PFSK-1 (cell line): ENCODE data around the gene RBMS3.

Source experiments
- FOXP2 ChIP-seq: optimal IDR thresholded peaks from 2 replicates; pipeline ENCODE3; 2011; ENCODE audit warnings: borderline replicate concordance, control low read depth, inconsistent platforms; ENCODE audit not compliant: insufficient read depth; ENCODE audit errors: extremely low read length, extremely low read depth
- POLR2AphosphoS5 ChIP-seq: IDR thresholded peaks from 2 replicates; pipeline ENCODE4 v1.6.1; 2012; ENCODE audit warnings: low read depth, mild to moderate bottlenecking, control low read depth, low read length, moderate library complexity
- SIN3A ChIP-seq: IDR thresholded peaks from 2 replicates; pipeline ENCODE4 v1.6.1; 2012; ENCODE audit warnings: mild to moderate bottlenecking, low read length, moderate library complexity, borderline replicate concordance; ENCODE audit not compliant: insufficient read depth
- TAF1 ChIP-seq: IDR thresholded peaks from 2 replicates; pipeline ENCODE4 v1.6.1; 2012; ENCODE audit warnings: low read length, control low read depth, borderline replicate concordance; ENCODE audit not compliant: insufficient read depth
- TF ChIP-seq, protein P1 (sequence below), 2 experiments: IDR thresholded peaks; 2 replicates each; pipeline versions ENCODE4 v1.6.1 to v1.8.0; 2011 to 2012; ENCODE audit warnings: low read depth in 2 of 2, low read length in 2 of 2, control low read depth in 1 of 2, inconsistent platforms in 1 of 2, mild to moderate bottlenecking in 1 of 2, moderate library complexity in 1 of 2; ENCODE audit not compliant: insufficient read depth in 1 of 2

The RBMS3 gene

DNA sequence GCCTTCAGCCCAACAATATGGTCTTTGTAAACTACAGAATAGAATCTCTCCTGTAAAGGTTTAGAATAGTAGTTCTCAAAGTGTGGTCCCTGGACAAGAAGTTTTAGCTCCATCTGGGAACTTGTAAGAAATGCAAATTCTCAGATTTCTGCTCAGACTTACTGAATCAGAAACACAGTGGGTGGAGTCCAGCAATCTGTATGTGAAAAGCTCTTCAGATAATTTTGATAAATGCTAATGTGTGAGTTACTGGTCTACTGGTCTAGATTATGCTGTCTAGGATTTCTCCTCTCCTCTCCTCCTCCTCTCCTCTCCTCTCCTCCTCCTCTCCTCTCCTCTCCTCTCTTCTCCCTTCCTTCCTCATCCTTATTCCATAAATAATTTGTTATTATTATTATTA lies 57.5 kb downstream of the RBMS3 start:
- TF ChIP-seq FOXP2 (no peak), SIN3A (no peak)

DNA sequence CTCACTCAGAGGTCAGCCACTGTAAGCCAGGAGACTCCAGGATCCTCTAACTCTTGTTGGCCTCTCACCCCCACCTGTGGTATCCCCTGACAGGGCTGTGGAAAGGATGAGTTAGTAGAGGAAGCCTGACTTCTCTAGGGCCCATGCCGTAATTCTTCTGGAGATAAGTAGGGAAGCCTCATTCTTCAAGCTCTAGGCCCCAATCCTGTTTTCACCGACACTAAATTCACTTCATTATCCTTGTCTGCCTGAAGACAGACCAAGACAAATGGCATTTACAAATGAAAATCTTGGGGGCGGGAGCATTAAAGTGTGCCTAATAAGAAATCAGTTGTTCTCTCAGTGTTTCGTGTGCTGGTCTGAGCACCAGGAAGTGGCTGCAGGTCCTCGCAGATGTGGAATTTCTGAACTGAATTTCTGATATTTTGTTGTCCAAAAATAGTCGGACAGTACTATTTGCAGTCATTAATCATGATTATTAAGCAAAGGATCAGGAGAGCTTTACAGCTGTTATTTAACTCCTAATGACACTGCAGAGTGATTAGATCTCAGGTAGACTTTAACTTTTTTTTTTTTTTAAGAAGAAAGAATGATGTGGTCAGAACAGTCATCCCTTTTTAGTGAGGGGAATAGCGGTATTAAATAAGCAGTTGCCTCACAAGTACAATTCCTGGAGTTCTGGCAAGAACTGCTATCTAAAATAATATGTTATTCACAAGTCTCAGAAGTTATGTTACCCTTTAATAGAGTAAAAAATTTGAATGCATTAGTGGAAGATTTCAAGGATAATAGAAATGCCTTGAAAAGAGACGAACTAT lies 58.4 kb downstream of the RBMS3 start:
- TF ChIP-seq SIN3A (no peak), TAF1 (no peak)
- TF ChIP-seq, protein P1, sequence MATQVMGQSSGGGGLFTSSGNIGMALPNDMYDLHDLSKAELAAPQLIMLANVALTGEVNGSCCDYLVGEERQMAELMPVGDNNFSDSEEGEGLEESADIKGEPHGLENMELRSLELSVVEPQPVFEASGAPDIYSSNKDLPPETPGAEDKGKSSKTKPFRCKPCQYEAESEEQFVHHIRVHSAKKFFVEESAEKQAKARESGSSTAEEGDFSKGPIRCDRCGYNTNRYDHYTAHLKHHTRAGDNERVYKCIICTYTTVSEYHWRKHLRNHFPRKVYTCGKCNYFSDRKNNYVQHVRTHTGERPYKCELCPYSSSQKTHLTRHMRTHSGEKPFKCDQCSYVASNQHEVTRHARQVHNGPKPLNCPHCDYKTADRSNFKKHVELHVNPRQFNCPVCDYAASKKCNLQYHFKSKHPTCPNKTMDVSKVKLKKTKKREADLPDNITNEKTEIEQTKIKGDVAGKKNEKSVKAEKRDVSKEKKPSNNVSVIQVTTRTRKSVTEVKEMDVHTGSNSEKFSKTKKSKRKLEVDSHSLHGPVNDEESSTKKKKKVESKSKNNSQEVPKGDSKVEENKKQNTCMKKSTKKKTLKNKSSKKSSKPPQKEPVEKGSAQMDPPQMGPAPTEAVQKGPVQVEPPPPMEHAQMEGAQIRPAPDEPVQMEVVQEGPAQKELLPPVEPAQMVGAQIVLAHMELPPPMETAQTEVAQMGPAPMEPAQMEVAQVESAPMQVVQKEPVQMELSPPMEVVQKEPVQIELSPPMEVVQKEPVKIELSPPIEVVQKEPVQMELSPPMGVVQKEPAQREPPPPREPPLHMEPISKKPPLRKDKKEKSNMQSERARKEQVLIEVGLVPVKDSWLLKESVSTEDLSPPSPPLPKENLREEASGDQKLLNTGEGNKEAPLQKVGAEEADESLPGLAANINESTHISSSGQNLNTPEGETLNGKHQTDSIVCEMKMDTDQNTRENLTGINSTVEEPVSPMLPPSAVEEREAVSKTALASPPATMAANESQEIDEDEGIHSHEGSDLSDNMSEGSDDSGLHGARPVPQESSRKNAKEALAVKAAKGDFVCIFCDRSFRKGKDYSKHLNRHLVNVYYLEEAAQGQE (IDR thresholded peaks at IDR 0.05; ENCODE audit: insufficient read depth in 1 of 2, low read depth in 2 of 2, low read length in 2 of 2), result no peak

GRCh38 chr3:29344154-29344553 lies 63.3 kb downstream of the RBMS3 start:
- no peak for TF ChIP-seq FOXP2
- TF ChIP-seq, protein P1 (IDR thresholded peaks at IDR 0.05; ENCODE audit: insufficient read depth in 1 of 2, low read depth in 2 of 2, low read length in 2 of 2), result no peak
- TF ChIP-seq SIN3A, result no peak
- TF ChIP-seq POLR2AphosphoS5, result no peak
- no peak for TF ChIP-seq TAF1

GRCh38 chr3:29344935-29345334 lies 64.1 kb downstream of the RBMS3 start:
- TF ChIP-seq, protein P1 (IDR thresholded peaks at IDR 0.05; ENCODE audit: insufficient read depth in 1 of 2, low read depth in 2 of 2, low read length in 2 of 2), result no peak
- TF ChIP-seq SIN3A (no peak), FOXP2 (no peak), TAF1 (no peak), POLR2AphosphoS5 (no peak)

GRCh38 chr3:29345516-29346300 lies 64.8 kb downstream of the RBMS3 start:
- TF ChIP-seq SIN3A (no peak), TAF1 (no peak), FOXP2 (no peak), POLR2AphosphoS5 (no peak)
- TF ChIP-seq, protein P1 (IDR thresholded peaks at IDR 0.05; ENCODE audit: insufficient read depth in 1 of 2, low read depth in 2 of 2, low read length in 2 of 2), result no peak
